Chondrocyte (in vitro differentiated cells): Measurements from ENCODE around the gene NMD3. TPM values are rescaled to one million over a fixed set of nuclear protein-coding genes. Genes with fewer than 3 reads are reported as not detected.

ENCODE experiments used
- DNase-seq: peaks from one replicate; pipeline ENCODE4 v3.0.0; 2021; ENCODE audit warnings: mixed read lengths, low spot score
- H3K27ac Mint-ChIP-seq: one replicate; pipeline ENCODE4 v1.8.0; 2021; ENCODE audit warnings: mild to moderate bottlenecking, moderate library complexity, mixed read lengths; ENCODE audit not compliant: unreplicated experiment
- H3K27me3 Mint-ChIP-seq: 2 replicates; pipeline ENCODE4 v1.8.0; 2021; ENCODE audit warnings: low read depth, mixed read lengths
- H3K36me3 Mint-ChIP-seq: 2 replicates; pipeline ENCODE4 v1.8.0; 2021; ENCODE audit warnings: low read depth, mixed read lengths
- H3K4me1 Mint-ChIP-seq: 2 replicates; pipeline ENCODE4 v1.8.0; 2021; ENCODE audit warnings: low read depth, mild to moderate bottlenecking, mixed read lengths
- H3K4me3 Mint-ChIP-seq: one replicate; pipeline ENCODE4 v1.8.0; 2021; ENCODE audit warnings: mild to moderate bottlenecking, moderate library complexity, mixed read lengths; ENCODE audit not compliant: unreplicated experiment
- H3K9me3 Mint-ChIP-seq: 2 replicates; pipeline ENCODE4 v1.8.0; 2021; ENCODE audit warnings: low read depth, mixed read lengths
- total RNA-seq: library from RNA; stranded (reverse); gene quantifications from 3 replicates; pipeline ENCODE4 v1.2.1, GENCODE V29; 2021
- TF ChIP-seq, protein P1 (sequence below): fragments of 200-600 bp; sonication (generic); IDR thresholded peaks from 2 replicates; pipeline ENCODE4 v1.5.0; 2021; ENCODE audit warnings: antibody characterized with exemption, mild to moderate bottlenecking, moderate library complexity

The NMD3 gene
- total RNA-seq, 1 donor from 2014 or later = 67.8 TPM

- no peak overlapping the region for H3K4me3 Mint-ChIP-seq
- peaks cover 13% of the 10 kb centered on the region for H3K4me1 Mint-ChIP-seq
- H3K27ac Mint-ChIP-seq = no peak overlapping the region
- no peak for DNase-seq
- TF ChIP-seq, protein P1, sequence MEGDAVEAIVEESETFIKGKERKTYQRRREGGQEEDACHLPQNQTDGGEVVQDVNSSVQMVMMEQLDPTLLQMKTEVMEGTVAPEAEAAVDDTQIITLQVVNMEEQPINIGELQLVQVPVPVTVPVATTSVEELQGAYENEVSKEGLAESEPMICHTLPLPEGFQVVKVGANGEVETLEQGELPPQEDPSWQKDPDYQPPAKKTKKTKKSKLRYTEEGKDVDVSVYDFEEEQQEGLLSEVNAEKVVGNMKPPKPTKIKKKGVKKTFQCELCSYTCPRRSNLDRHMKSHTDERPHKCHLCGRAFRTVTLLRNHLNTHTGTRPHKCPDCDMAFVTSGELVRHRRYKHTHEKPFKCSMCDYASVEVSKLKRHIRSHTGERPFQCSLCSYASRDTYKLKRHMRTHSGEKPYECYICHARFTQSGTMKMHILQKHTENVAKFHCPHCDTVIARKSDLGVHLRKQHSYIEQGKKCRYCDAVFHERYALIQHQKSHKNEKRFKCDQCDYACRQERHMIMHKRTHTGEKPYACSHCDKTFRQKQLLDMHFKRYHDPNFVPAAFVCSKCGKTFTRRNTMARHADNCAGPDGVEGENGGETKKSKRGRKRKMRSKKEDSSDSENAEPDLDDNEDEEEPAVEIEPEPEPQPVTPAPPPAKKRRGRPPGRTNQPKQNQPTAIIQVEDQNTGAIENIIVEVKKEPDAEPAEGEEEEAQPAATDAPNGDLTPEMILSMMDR = no peak
- no peaks in the 10 kb centered on the region for H3K27me3 Mint-ChIP-seq
- H3K36me3 Mint-ChIP-seq = peaks cover 17% of the 10 kb centered on the region
- no peaks in the 10 kb centered on the region for H3K9me3 Mint-ChIP-seq
Measured at GRCh38 chr3:161231861-161232260, 10.8 kb downstream of the NMD3 start.

- Mint-ChIP-seq H3K27me3 (no peaks in the 10 kb centered on the region), H3K4me1 (peaks cover 10% of the 10 kb centered on the region), H3K9me3 (no peaks in the 10 kb centered on the region), H3K36me3 (peaks cover 22% of the 10 kb centered on the region), H3K27ac (no peak overlapping the region), H3K4me3 (no peak overlapping the region)
- no peak for DNase-seq
- TF ChIP-seq, protein P1 = no peak
Measured at GRCh38 chr3:161233557-161233956, 12.4 kb downstream of the NMD3 start.

- Mint-ChIP-seq H3K4me1 (peaks cover 15% of the 10 kb centered on the region), H3K4me3 (no peak overlapping the region), H3K9me3 (no peaks in the 10 kb centered on the region), H3K27me3 (no peaks in the 10 kb centered on the region), H3K27ac (no peak overlapping the region), H3K36me3 (peaks cover 23% of the 10 kb centered on the region)
- no peak for DNase-seq
- TF ChIP-seq, protein P1 = no peak
Measured at GRCh38 chr3:161236240-161236639, 15.1 kb downstream of the NMD3 start.

GRCh38 chr3:161239700-161240099, 18.6 kb downstream of the NMD3 start:
- TF ChIP-seq, protein P1 = no peak
- Mint-ChIP-seq H3K27me3 (no peaks in the 10 kb centered on the region), H3K4me1 (peaks cover 15% of the 10 kb centered on the region), H3K9me3 (no peaks in the 10 kb centered on the region), H3K27ac (no peak overlapping the region), H3K4me3 (no peak overlapping the region), H3K36me3 (peaks cover 20% of the 10 kb centered on the region)
- DNase-seq = no peak

DNA sequence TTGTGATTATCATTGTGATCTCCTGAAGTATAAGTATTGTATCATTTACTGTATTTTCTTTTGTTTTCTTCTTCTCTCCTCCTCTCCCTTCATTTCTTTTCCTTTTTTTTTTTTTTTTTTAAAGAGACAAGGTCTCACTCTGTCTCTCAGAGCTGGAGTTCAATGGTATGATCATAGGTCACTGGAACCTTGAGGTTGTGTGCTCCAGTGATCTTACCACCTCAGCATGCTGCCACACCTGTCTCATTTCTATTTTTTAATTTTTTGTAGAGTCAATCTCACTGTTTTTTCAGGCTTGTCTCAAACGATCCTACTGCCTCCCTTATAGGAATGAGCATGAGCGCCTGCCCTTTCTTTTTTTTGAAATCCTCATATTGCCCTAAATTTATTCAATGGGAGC, 23.4 kb downstream of the NMD3 start:
- DNase-seq = no peak
- TF ChIP-seq, protein P1 = no peak
- Mint-ChIP-seq H3K4me1 (peaks cover 11% of the 10 kb centered on the region), H3K27me3 (no peaks in the 10 kb centered on the region), H3K36me3 (peaks cover 17% of the 10 kb centered on the region), H3K4me3 (no peak overlapping the region), H3K9me3 (no peaks in the 10 kb centered on the region), H3K27ac (no peak overlapping the region)
